IMR-90 (cell line): ENCODE data around the gene NLE1. TPM values are rescaled to one million over a fixed set of nuclear protein-coding genes. Genes with fewer than 3 reads are reported as not detected.

ENCODE experiments used
- ATAC-seq: fragments of 200-7000 bp; cut with Tn5 transposase; 2 replicates; pipeline ENCODE4 v1.9.1; 2020; ENCODE audit warnings: low read depth, mild to moderate bottlenecking, moderate library complexity
- BruUV-seq: library from RNA; stranded (reverse); fragments of 400-500 nt; replicated peaks from 2 replicates; lab custom pipeline; 2021; lab: Mats Ljungman, UMichigan
- CTCF ChIA-PET: fragments of 300-600 bp; formaldehyde crosslinking; extraction: SDS; loops from one replicate; lab custom pipeline; 2021; ENCODE audit warnings: antibody characterized with exemption; lab: Yijun Ruan, JAX
- POLR2A ChIA-PET: fragments of 300-600 bp; sonication (Branson Sonifier 250); formaldehyde crosslinking; loops from one replicate; lab custom pipeline; 2022; ENCODE audit warnings: antibody characterized with exemption; ENCODE audit not compliant: unreplicated experiment; lab: Charles Lee
- DNase-seq: peaks from one replicate; pipeline ENCODE4 v3.0.0; 2013
- H2AFZ ChIP-seq: replicated peaks from 2 replicates; pipeline ENCODE3; 2013; ENCODE audit warnings: low read length, mild to moderate bottlenecking; ENCODE audit not compliant: poor library complexity
- H2AK5ac ChIP-seq: 2 replicates; pipeline ENCODE4 v1.6.1; 2013; ENCODE audit warnings: low read depth, low read length, inconsistent platforms
- H2AK9ac ChIP-seq: replicated peaks from 2 replicates; pipeline ENCODE3; 2013; ENCODE audit warnings: mild to moderate bottlenecking, low read depth, low read length, moderate library complexity; ENCODE audit not compliant: poor library complexity
- H2BK120ac ChIP-seq: 2 replicates; pipeline ENCODE4 v1.6.1; 2013; ENCODE audit warnings: low read depth, low read length, inconsistent platforms
- H2BK15ac ChIP-seq: 3 replicates; pipeline ENCODE4 v1.6.1; 2013; ENCODE audit warnings: low read depth, low read length, inconsistent platforms
- H2BK20ac ChIP-seq: 2 replicates; pipeline ENCODE4 v1.6.1; 2013; ENCODE audit warnings: low read depth, mild to moderate bottlenecking, inconsistent platforms, low read length, moderate library complexity
- H2BK5ac ChIP-seq: 2 replicates; pipeline ENCODE4 v1.6.1; 2013; ENCODE audit warnings: mild to moderate bottlenecking, low read depth, low read length, inconsistent platforms; ENCODE audit not compliant: poor library complexity, severe bottlenecking
- H3K14ac ChIP-seq: replicated peaks from 2 replicates; pipeline ENCODE4 v1.6.1; 2013; ENCODE audit warnings: low read depth, low read length, inconsistent platforms
- H3K18ac ChIP-seq: 2 replicates; pipeline ENCODE4 v1.6.1; 2013; ENCODE audit warnings: low read depth, low read length, control low read depth
- H3K23ac ChIP-seq: 2 replicates; pipeline ENCODE4 v1.6.1; 2013; ENCODE audit warnings: low read depth, low read length, inconsistent platforms
- H3K27ac ChIP-seq: 2 replicates; pipeline ENCODE4 v1.5.1; 2013; ENCODE audit warnings: mild to moderate bottlenecking, control low read depth, low read length; ENCODE audit not compliant: insufficient read depth
- H3K27me3 ChIP-seq: 2 replicates; pipeline ENCODE4 v1.6.1; 2013; ENCODE audit warnings: low read length; ENCODE audit not compliant: control insufficient read depth, insufficient read depth
- H3K36me3 ChIP-seq: 2 replicates; pipeline ENCODE4 v1.6.1; 2013; ENCODE audit warnings: low read length, mixed read lengths; ENCODE audit not compliant: control insufficient read depth, insufficient read depth
- H3K4ac ChIP-seq: 2 replicates; pipeline ENCODE4 v1.6.1; 2013; ENCODE audit warnings: low read depth, low read length, inconsistent platforms
- H3K4me1 ChIP-seq: 2 replicates; pipeline ENCODE4 v1.6.1; 2013; ENCODE audit warnings: low read length, mixed read lengths; ENCODE audit not compliant: control insufficient read depth, insufficient read depth
- H3K4me2 ChIP-seq: 2 replicates; pipeline ENCODE4 v1.6.1; 2013; ENCODE audit warnings: low read depth, mild to moderate bottlenecking, control low read depth, low read length, moderate library complexity
- H3K4me3 ChIP-seq: 2 replicates; pipeline ENCODE4 v1.5.1; 2013; ENCODE audit warnings: low read depth, mild to moderate bottlenecking, control low read depth, low read length, moderate library complexity; ENCODE audit not compliant: insufficient read depth
- H3K56ac ChIP-seq: 2 replicates; pipeline ENCODE4 v1.6.1; 2013; ENCODE audit warnings: low read length, inconsistent platforms; ENCODE audit not compliant: insufficient read depth; ENCODE audit errors: extremely low read depth
- H3K79me1 ChIP-seq, 2 experiments: 2 replicates each; pipeline ENCODE4 v1.6.1; 2013; ENCODE audit warnings: low read length in 2 of 2, inconsistent platforms in 1 of 2, low read depth in 1 of 2
- H3K9ac ChIP-seq: 2 replicates; pipeline ENCODE4 v1.6.1; 2013; ENCODE audit warnings: low read depth, low read length, control low read depth
- H3K9me1 ChIP-seq: 2 replicates; pipeline ENCODE4 v1.6.1; 2013; ENCODE audit warnings: low read length, inconsistent platforms; ENCODE audit not compliant: insufficient read depth
- H3K9me3 ChIP-seq: 2 replicates; pipeline ENCODE4 v1.6.1; 2013; ENCODE audit warnings: low read length; ENCODE audit not compliant: control insufficient read depth, insufficient read depth
- H4K20me1 ChIP-seq: 2 replicates; pipeline ENCODE4 v1.6.1; 2013; ENCODE audit warnings: low read length, inconsistent platforms; ENCODE audit not compliant: insufficient read depth
- H4K5ac ChIP-seq: 2 replicates; pipeline ENCODE4 v1.6.1; 2013; ENCODE audit warnings: mild to moderate bottlenecking, low read depth, low read length, control low read depth
- H4K8ac ChIP-seq, 2 experiments: 2 replicates each; pipeline ENCODE4 v1.6.1; 2013; ENCODE audit warnings: low read depth in 2 of 2, low read length in 2 of 2, control low read depth in 1 of 2, inconsistent platforms in 1 of 2
- H4K91ac ChIP-seq: 2 replicates; pipeline ENCODE4 v1.6.1; 2013; ENCODE audit warnings: low read depth, low read length, inconsistent platforms; ENCODE audit not compliant: insufficient read depth
- MXI1 ChIP-seq: IDR thresholded peaks from 2 replicates; pipeline ENCODE4 v1.6.1; 2012; ENCODE audit warnings: low read depth, mild to moderate bottlenecking, low read length, moderate library complexity, borderline replicate concordance
- NFE2L2 ChIP-seq: fragments of 150-350 bp; IDR thresholded peaks from 2 replicates; pipeline ENCODE4 v1.6.1; 2016; ENCODE audit warnings: low read depth, mild to moderate bottlenecking, low read length
- RFX5 ChIP-seq: IDR thresholded peaks from 2 replicates; pipeline ENCODE4 v1.8.0; 2012; ENCODE audit warnings: low read depth, mild to moderate bottlenecking, low read length, moderate library complexity
- WGBS, 2 experiments: methylation state at CpG; one replicate each; pipeline versions ENCODE4 v1.1.5 to v1.1.7; 2013; ENCODE audit warnings: missing lambda C conversion rate in 2 of 2; ENCODE audit not compliant: insufficient read length in 1 of 2; ENCODE audit errors: extremely low coverage in 2 of 2; 5-methylcytosine and 5-hydroxymethylcytosine counted together
- dilution Hi-C: fragments of 300-500 bp; cut with HindIII; formaldehyde crosslinking; loops from one replicate; pipeline ENCODE4 v1.14.3; 2018; ENCODE audit warnings: low sequenced_read_pairs; ENCODE audit not compliant: unreplicated experiment
- in situ Hi-C: fragments of 300-500 bp; cut with MboI; formaldehyde crosslinking; loops from 3 replicates; pipeline ENCODE4 v1.14.3; 2019; ENCODE audit warnings: low sequenced_read_pairs, inconsistent platforms, mixed read lengths
- intact Hi-C: fragments of 100-400 bp; cut with micrococcal nuclease; formaldehyde crosslinking; loops from 2 replicates; pipeline ENCODE4 v1.10.0; 2022
- polyA plus RNA-seq, 3 experiments: library from polyadenylated mRNA; depleted of rRNA; stranded (reverse); fragments of >200 nt; gene quantifications; 2 replicates each; pipeline ENCODE4 v1.2.3, GENCODE V29; 2012; ENCODE audit warnings: low replicate concordance in 1 of 3
- total RNA-seq: library from RNA; depleted of rRNA; stranded (reverse); fragments of >200 nt; gene quantifications from 2 replicates; pipeline ENCODE4 v1.2.3, GENCODE V29; 2012

The NLE1 gene
- total and polyA plus RNA-seq, 2 of the 4 experiments (the other 2 are of a cell fraction), result 18.6 to 23.7 TPM

DNA sequence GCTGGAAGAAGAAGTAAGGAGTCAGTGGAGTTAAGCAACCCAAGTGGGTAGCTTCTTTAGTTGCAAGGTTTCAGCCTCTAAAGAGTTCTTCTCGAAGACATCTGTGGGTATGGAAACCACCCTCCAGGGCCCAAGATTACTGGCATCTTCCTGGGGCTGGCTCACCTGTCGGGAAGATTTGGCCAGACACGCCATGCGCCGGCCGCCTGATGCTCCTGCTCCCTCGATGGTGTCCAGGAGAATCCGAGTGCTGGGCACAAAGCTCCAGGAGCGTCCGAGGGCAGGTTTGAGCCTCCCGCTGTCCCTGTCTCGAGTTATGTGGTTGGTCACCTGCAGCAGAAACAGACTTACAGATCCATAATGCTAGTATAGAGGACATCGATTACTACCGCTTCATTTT is 41.1 kb downstream of the NLE1 start:
- no peak overlapping the region for H2BK120ac ChIP-seq
- in situ Hi-C loops, result loop anchor here (25.0 kb wide), 2 partner anchors 464 to 839 kb away; partner anchors contain the start of genes CCL2 and CCL7
- dilution Hi-C loops, result no loop called here

More for the DNA sequence above, 41.1 kb downstream of the NLE1 start:
- DNase-seq (no peak), ATAC-seq (no peak)
- Histone ChIP-seq H3K9ac (no peak overlapping the region), H3K27ac (no peak overlapping the region), H2BK5ac (no peak overlapping the region), H2AK5ac (no peak overlapping the region), H2AK9ac (no peak overlapping the region), H3K9me3 (no peaks in the 10 kb centered on the region), H2BK15ac (no peak overlapping the region), H3K9me1 (no peaks in the 10 kb centered on the region; the same call in 1 of the 2 replicates), H4K91ac (no peak overlapping the region), H4K8ac (no peak overlapping the region), H4K20me1 (no peaks in the 10 kb centered on the region), H3K56ac (no peak overlapping the region), H2AFZ (no peak overlapping the region), H3K4me2 (no peak overlapping the region), H2BK20ac (no peak overlapping the region), H3K23ac (no peak overlapping the region), H3K36me3 (peaks cover 37% of the 10 kb centered on the region), H4K5ac (no peak overlapping the region), H3K14ac (no peak overlapping the region), H3K18ac (no peak overlapping the region), H3K27me3 (no peaks in the 10 kb centered on the region), H3K79me1 (peaks cover 0 to 3% of the 10 kb centered on the region in 2 experiments; a peak in 1 of 4 replicates), H3K4ac (no peak overlapping the region), H3K4me3 (no peak overlapping the region), H3K4me1 (no peaks in the 10 kb centered on the region)
- intact Hi-C loops, result no loop called here
- CTCF ChIA-PET, result no interaction called here
- WGBS, 2 experiments, result 96% methylated on average over 7 of the region's 14 CpGs; no CpG with 5 or more reads in 1 of the 2 experiments
- no TSS peak for BruUV-seq
- TF ChIP-seq MXI1, result no peak
- no peak for TF ChIP-seq NFE2L2
- no peak for TF ChIP-seq RFX5
- POLR2A ChIA-PET, result no interaction called here
